ENCODE data around the gene RDH13.

Gene RDH13

GRCh38 chr19:55069865-55070197 is 6.9 kb upstream of the RDH13 start:
- Histone ChIP-seq H3K36me3 (ENCODE audit: insufficient read depth, low read length) (no peaks in the 10 kb centered on the region), H3K9ac (ENCODE audit: low read depth, low read length, poor library complexity, severe bottlenecking) (no peak overlapping the region), H4K20me1 (ENCODE audit: insufficient read depth, low read length, poor library complexity, severe bottlenecking) (no peaks in the 10 kb centered on the region), H3K9me3 (ENCODE audit: insufficient read depth, low read depth, low read length) (no peaks in the 10 kb centered on the region), H3F3A (ENCODE audit: low read depth) (no peaks in the 10 kb centered on the region), H3K4me2 (ENCODE audit: low read depth, low read length, poor library complexity, severe bottlenecking) (no peak overlapping the region), H3K79me2 (ENCODE audit: insufficient read depth, low read length) (no peaks in the 10 kb centered on the region), H2AFZ (ENCODE audit: low read length) (no peak overlapping the region), H3K4me3 (ENCODE audit: low read length, poor library complexity, severe bottlenecking) (no peak overlapping the region), H3K9me2 (replicated peaks; ENCODE audit: low read depth, low read length) (no peaks in the 10 kb centered on the region), H3K27me3 (ENCODE audit: insufficient read depth, low read length, poor library complexity, severe bottlenecking) (no peaks in the 10 kb centered on the region), H3K4me1 (ENCODE audit: insufficient read depth, low read length, poor library complexity, severe bottlenecking) (peaks cover 10% of the 10 kb centered on the region)
- TF ChIP-seq CTCF (conservative IDR thresholded peaks at IDR 0.05; ENCODE audit: low read length) (no peak), EZH2phosphoT487 (IDR thresholded peaks at IDR 0.05; ENCODE audit: borderline replicate concordance) (no peak)

- Histone ChIP-seq H4K20me1 (ENCODE audit: insufficient read depth, low read length, poor library complexity, severe bottlenecking) (no peaks in the 10 kb centered on the region), H3F3A (ENCODE audit: low read depth) (no peaks in the 10 kb centered on the region), H3K9ac (ENCODE audit: low read depth, low read length, poor library complexity, severe bottlenecking) (no peak overlapping the region), H3K9me3 (ENCODE audit: insufficient read depth, low read depth, low read length) (no peaks in the 10 kb centered on the region), H3K9me2 (replicated peaks; ENCODE audit: low read depth, low read length) (no peaks in the 10 kb centered on the region), H3K4me2 (ENCODE audit: low read depth, low read length, poor library complexity, severe bottlenecking) (no peak overlapping the region), H3K4me1 (ENCODE audit: insufficient read depth, low read length, poor library complexity, severe bottlenecking) (peaks cover 10% of the 10 kb centered on the region), H3K27me3 (ENCODE audit: insufficient read depth, low read length, poor library complexity, severe bottlenecking) (no peaks in the 10 kb centered on the region), H3K79me2 (ENCODE audit: insufficient read depth, low read length) (no peaks in the 10 kb centered on the region), H2AFZ (ENCODE audit: low read length) (no peak overlapping the region), H3K4me3 (ENCODE audit: low read length, poor library complexity, severe bottlenecking) (no peak overlapping the region), H3K36me3 (ENCODE audit: insufficient read depth, low read length) (no peaks in the 10 kb centered on the region)
- no peak for TF ChIP-seq EZH2phosphoT487 (IDR thresholded peaks at IDR 0.05; ENCODE audit: borderline replicate concordance)
- no peak for TF ChIP-seq CTCF (conservative IDR thresholded peaks at IDR 0.05; ENCODE audit: low read length)
Measured at GRCh38 chr19:55068950-55069864, 6.3 kb upstream of the RDH13 start.

GRCh38 chr19:55067869-55068268 is 4.9 kb upstream of the RDH13 start:
- no peak overlapping the region for H3K4me2 ChIP-seq (ENCODE audit: low read depth, low read length, poor library complexity, severe bottlenecking)
- no peaks in the 10 kb centered on the region for H3K27me3 ChIP-seq (ENCODE audit: insufficient read depth, low read length, poor library complexity, severe bottlenecking)
- TF ChIP-seq CTCF (conservative IDR thresholded peaks at IDR 0.05; ENCODE audit: low read length), result no peak
- TF ChIP-seq EZH2phosphoT487 (IDR thresholded peaks at IDR 0.05; ENCODE audit: borderline replicate concordance), result no peak
- H4K20me1 ChIP-seq (ENCODE audit: insufficient read depth, low read length, poor library complexity, severe bottlenecking), result no peaks in the 10 kb centered on the region
- no peaks in the 10 kb centered on the region for H3K79me2 ChIP-seq (ENCODE audit: insufficient read depth, low read length)
- H3F3A ChIP-seq (ENCODE audit: low read depth), result no peaks in the 10 kb centered on the region
- H3K9me3 ChIP-seq (ENCODE audit: insufficient read depth, low read depth, low read length), result no peaks in the 10 kb centered on the region
- H2AFZ ChIP-seq (ENCODE audit: low read length), result no peak overlapping the region
- H3K9ac ChIP-seq (ENCODE audit: low read depth, low read length, poor library complexity, severe bottlenecking), result no peak overlapping the region
- H3K9me2 ChIP-seq (replicated peaks; ENCODE audit: low read depth, low read length), result no peaks in the 10 kb centered on the region
- H3K4me1 ChIP-seq (ENCODE audit: insufficient read depth, low read length, poor library complexity, severe bottlenecking), result peaks cover 10% of the 10 kb centered on the region
- H3K36me3 ChIP-seq (ENCODE audit: insufficient read depth, low read length), result no peaks in the 10 kb centered on the region
- H3K4me3 ChIP-seq (ENCODE audit: low read length, poor library complexity, severe bottlenecking), result no peak overlapping the region
